NCI-H1417 treated with DMSO at 0.1 percent for 48 hours (cell line): ENCODE measurements around the gene PPP1R12C.
"Not testable (repeated sequence)": the region's sequence is repeated elsewhere in the genome, so short reads cannot be mapped to it uniquely, and the experiment has no call there.

ENCODE experiments used
- DNase-seq: peaks from one replicate; lab custom pipeline; 2025; lab: John Stamatoyannopoulos, UW

PPP1R12C gene

DNA sequence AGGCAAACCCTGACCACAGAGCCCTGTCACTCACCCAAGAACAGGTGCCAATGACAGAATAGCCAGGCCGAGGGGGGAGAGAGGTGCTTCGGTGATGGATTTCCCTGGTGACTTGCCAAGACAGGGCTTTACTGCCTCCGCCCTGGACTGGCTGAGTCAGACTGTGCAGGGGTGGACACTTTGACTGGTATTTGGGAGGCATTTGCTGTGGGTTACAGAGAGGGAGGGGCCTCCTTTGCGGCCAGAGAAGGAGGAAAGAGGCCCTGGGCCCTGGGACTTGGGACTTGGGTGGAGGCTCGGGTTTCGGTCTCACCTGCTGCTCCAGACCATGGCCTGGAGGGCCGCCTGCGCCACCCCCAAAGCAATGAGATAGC is 46.3 kb downstream of the PPP1R12C start:
- DNase-seq, result no peak

DNA sequence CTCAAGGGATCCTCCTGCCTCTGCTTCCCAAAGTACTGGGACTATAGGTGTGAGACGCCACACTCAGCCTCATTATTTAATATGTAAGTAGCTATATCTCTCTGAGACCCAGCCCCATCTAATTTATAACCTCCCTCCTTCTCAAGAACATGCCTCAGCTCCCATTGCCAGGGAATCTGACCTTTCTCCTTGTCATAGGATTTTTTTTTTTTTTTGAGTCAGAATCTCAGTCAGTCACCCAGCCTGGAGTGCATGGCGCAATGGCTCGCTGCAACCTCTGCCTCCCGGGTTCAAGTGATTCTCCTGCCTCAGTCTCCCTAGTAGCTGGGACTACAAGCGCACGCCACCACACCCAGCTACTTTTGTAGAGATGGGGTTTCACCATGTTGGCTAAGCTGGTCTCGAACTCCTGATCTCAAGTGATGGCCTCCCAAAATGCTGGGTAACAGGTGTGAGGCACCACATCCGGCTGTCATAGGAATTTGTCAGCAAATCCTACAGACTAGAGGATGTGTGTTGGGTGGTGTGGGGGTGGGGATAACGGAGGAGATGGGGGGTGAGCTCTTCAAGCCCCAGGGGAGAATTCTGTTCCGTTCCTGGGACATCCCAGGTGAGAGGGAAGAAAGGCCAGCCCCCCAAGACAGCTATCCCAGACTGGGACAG is 46.8 kb downstream of the PPP1R12C start:
- no peak for DNase-seq

DNA sequence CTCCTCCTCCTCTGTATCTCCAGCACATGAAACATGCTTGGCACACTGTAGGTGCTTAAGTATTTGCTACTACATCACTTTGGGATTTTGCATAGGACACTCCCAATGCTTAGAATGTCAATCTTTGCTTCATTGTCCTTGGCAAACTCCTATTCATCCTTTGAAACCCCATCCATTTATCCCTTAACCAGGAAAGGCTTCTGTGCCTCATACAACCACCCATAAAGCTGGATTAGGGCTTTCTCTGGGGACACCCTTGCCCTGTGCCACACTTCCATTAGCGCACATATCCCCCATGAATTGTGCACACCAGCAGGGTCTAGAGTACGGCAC is 47.6 kb downstream of the PPP1R12C start:
- DNase-seq, result no peak

DNA sequence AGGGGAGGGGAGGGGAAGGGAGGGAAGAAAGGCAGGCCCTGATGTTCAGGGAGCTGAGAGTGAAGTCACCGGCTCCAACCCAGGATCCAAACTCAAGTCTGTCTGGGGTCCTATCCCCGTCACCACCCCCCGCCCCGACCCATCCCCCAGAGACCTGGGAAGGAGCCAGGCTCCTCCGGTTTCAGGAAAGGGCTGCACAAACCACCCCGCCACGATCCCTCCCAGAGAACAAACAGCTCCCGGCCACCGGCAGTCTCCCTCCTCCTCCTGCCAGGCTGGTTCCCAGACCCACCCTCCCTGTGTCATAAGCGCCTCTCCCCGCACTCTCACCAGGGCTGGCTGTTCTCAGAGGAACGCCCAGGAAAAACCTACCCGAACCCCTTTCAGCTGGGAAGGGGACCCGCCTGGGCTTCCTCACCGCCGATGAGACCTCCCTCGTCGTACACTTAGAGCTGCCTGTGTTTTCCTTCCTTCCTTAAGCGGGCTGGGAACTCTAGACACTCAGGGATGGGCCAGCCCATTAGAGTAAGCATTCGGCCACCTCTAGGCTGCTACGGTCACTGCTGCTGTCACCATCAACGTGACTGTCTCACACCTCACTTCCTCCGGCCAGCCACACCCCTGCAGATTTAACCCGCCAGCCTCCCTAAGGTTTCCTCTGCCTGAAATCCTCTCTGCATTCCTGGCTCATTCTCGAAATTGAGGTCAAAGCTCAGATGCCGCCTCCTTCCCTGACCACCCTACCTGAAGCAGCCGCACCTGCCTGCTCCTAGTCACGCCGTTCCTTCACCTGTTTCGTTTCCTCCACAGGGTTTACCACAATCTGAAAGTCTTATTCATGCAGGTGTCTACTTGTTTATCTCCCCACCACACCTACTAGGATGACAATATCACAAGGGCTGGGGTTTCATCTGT is 48.2 kb downstream of the PPP1R12C start:
- DNase-seq, result no peak

DNA sequence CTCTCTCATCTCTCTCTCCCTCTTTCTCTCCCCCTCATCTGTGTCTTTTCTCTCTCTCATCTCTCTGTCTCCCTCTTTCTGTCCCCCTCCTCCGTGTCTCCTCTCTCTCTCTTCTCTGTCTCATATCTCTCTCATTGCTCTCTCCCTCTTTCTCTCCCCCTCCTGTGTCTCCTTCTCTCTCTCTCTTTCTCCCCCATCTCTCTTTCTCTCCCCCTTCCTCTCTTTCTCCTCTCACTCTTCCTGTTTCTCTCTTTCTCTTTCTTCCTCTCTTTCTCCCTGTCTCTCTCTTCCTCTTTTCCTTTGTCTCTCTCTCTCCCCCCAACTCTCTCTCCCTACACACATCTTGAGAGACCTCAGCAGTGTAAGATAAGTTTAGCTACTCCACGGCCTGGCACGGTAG is 49.6 kb downstream of the PPP1R12C start:
- DNase-seq, result no peak

DNA sequence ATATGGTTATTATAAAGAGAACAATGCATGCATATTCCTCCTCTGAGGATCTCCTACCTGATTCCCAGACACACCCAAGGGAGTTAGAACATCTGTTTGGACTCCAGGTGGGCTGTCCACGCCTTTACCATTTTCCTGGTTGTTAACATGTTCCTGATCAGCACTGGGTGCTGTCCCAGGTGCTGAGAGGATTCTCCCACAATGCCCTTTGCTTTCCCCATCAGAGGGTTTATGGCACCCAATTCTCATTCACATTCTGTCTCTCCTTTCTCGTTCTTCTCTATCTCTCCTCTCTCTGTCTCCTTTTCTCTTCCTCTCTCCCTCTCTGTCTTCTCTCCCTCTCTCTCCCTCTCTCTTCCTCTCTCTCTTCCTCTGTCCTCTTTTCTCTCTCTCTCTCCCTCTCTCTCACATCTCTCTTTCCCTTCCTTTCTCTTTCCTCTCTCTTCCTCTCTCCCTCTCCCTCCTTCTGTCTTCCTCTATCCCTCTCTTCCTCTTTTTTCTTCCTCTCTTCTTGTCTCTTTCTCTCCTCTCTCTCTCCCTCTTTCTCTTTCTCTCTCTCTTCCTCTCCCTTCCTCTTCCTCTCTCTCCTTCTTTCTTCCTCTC is 51.2 kb downstream of the PPP1R12C start:
- no peak for DNase-seq

DNA sequence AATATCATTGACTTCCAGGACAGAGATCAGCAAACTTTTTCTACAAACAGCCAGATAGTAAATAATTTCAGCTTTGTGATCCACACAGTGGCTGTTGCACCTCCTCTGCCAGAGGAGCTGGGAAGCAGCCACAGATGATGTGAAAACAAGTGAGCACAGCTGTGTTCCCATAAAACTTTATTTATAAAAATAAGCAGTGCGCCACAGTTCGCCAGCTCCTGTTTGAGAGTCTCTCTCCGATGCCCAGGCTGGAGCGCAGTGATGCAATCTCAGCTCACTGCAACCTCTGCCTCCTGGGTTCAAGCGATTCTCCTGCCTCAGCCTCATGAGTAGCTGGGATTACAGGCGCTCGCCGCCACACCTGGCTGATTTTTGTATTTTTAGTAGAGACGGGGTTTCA is 51.9 kb downstream of the PPP1R12C start:
- not testable (repeated sequence) for DNase-seq

DNA sequence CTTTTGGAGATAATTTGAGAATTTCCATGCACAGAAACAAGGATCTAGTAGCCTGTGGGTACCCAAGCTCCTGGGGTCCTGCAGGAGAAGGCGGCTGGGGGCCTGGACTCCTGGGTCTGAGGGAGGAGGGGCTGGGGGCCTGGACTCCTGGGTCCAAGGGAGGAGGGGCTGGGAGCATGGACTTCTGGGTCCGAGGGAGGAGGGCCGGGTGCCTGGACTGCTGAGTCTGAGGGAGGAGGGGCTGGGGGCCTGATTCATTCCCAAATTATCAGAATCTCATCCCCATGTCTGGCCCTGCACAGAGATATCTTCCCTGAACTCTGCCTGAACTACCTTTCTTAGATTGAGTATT is 54.0 kb downstream of the PPP1R12C start:
- DNase-seq, result no peak

DNA sequence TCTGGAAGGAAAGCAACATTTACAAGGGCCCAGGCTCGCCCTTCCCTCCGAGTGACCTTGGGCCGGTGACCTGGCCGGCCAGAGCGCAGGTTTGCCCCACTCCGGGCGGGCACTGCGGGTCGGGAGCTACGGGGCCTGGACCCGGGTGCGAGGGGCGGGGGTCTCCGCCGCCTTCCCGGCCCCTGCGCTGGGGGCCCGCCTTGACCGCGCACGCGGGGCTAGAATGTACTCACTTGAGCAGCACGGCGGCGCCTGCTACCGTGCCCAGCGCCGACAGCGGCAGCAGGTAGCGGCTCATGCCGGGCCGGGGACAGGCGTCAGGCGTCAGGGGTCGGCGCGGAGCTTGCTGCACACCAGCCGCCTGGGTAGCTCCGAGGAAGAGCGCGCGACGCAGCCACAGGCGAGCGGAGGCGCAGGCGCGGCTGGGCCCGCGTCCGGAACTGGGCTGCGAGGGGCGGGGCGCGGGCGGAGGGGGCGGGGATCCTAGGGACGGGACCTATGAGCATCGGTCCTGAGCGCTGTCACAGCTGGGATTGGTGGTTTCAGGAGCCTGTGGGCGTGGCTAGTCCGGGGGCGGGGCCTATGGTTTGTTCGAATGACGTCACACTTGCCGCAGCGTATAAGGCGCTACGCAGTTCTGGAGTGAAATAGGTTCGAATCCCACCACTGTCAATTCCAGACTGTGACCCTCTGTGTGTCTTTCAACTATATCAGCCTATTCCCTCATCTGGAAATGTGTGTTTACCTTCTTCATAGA is 54.5 kb downstream of the PPP1R12C start, which contains the start of gene RDH13:
RDH13 (minus strand) TSS at position 414 of the 757 bp plus-strand sequence; CDS start at position 298, 116 bp downstream.
- DNase-seq, result peak; percentile 71

DNA sequence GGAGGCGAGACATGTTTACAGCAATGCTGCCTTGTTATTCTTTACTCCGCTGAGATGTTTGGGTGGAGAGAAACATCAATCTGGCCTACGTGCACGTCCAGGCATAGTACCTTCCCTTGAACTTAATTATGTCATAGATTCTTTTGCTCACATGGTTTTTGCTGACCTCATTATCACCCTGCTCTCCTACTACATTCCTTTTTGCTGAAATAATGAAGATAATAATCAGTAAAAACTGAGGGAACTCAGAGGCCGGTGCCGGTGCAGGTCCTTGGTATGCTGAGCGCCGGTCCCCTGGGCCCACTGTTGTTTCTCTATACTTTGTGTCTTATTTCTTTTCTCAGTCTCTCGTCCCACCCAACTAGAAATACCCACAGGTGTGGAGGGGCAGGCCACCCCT is 57.1 kb downstream of the PPP1R12C start:
- DNase-seq, result not testable (repeated sequence)

DNA sequence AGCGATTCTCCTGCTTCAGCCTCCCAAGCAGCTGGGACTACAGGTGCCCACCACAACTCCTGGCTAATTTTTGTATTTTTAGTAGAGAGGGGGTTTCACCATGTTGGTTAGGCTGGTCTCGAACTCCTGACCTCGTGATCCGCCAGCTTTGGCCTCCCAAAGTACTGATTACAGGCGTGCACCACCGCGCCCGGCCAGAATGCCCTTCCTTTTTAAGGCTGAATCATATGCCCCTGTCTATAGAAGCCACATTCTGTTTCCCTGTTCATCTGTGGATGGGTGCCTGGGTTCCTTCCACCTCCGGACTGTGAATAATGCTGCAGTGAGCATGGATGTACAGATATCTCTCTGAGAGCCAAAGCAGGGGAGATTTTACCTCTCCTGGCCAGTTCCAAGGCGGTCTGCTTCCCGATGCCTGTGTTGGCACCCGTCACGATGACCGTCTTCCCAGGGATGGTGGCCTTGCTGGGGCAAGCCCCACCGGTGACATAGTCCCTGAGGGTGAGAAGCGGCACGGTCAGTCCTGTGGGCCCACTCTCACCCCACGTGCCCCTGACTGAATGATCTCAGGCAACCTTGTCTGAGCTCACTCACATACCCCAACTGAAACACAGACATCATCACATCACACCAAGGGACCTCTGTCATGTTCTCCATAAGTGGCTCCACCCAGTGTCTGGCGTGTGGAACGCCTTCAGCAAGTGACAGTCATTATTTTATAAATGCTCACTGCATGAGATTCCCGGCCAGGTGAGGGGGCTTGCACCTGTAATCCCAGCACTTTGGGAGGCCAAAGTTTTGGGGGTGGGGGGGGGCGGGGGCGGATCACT is 58.4 kb downstream of the PPP1R12C start:
- DNase-seq, result no peak

DNA sequence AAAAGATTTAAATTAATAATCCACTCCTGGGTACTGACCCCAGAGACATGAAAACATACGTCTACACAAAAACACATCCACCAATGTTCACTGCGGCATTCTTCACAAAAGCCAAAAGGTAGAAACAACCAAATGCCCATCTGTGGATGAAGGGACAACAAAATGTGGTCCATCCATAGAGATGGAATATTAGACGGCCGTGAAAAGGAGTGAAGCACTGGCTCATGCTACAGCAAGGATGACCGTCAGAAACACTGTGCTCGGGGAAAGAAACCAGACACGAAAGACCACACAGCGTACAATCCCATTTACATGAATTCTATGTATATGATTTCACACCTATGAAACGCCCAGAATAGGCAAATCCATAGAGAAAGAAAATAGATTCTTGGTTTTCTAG is 60.6 kb downstream of the PPP1R12C start:
- no peak for DNase-seq

DNA sequence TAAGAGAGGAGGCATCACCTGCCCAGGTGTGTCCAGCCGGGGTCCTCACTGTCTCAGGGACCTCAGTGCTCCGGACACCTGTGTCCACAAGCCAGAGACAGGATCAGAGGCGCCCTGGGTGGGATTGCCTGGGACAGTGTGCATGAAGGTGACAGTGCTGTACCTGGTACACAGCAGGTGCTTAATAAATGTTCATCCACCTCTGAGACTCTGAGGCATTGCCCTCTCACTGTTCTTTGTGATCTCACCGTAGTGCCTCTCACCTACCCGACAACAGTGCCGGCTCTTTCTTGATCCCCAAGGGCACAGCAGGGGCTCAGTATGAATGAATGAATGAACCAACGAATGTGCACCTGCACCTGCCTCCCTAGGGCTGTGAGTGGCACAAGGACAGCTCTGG is 63.7 kb downstream of the PPP1R12C start:
- no peak for DNase-seq

DNA sequence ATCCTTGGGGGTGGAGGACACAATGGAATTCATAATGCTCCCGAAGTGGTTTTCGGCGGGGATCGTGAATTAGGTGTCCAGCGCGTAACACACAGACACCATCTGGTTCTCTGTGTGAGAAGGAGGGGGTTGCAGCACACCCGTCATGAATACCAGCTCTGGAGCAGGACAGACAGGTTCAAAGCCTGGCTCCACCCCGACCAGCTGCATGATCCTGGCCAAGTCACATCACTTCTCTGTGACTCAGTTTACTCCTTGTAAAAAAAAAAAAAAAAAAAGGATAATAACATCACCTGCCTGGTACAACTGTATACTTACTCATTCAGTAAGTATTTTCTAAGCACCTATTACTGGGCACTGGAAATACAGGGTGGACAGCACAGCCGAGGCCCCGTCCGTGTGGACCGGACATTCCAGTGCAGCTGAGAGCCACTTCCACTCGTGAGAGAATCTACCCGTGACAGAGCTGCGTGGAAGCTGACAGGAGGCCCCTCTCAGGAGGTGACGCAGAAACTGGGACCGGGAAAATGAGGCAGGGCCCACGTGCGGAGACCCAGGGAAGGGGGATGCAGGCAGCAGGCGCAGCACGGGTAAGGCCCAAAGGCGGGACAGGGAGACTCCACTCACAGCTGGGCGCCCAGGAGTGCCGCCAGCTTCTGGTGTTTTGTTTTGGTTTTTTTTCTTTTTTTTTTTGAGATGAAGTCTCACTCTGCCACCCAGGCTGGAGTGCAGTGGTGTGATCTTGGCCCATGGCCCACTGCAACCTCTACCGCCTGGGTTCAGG is 66.5 kb downstream of the PPP1R12C start:
- no peak for DNase-seq

DNA sequence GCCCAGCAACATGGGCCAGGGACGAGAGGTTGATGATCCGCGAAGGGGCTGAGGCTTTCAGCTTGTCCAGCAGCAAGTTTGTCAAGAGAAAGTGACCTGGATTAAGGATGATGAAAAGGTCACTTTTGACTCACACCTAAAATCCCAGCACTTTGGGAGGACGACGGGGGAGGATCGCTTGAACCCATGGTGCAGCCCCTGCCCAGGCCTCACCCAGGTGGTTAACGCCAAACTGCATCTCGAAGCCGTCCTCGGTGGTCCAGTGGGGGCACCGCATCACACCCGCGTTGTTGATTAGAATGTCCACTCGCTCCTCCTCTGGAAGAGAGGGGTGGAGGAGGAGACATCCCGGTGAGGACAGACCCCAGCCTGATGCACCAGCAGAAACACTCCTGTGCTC is 69.0 kb downstream of the PPP1R12C start:
- no peak for DNase-seq

DNA sequence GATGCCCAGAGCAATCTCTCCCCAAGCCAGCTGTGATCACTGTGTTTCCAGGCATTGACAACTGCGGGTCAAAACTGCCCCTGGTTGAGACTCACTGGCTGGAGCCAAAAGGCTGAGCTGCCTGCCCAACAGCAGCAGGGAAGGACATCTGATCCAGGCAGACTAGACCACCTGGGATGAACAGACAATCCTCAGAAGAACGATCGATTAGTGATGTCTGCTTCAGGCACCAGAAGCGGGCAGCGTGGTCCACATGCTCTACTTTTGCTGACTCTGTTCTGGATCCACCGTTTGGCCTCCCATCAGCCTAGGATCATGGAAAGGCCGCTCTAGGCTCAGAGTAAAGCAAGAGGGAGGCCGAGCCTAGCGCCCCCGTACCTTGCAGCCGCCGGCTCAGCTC is 69.5 kb downstream of the PPP1R12C start:
- no peak for DNase-seq

DNA sequence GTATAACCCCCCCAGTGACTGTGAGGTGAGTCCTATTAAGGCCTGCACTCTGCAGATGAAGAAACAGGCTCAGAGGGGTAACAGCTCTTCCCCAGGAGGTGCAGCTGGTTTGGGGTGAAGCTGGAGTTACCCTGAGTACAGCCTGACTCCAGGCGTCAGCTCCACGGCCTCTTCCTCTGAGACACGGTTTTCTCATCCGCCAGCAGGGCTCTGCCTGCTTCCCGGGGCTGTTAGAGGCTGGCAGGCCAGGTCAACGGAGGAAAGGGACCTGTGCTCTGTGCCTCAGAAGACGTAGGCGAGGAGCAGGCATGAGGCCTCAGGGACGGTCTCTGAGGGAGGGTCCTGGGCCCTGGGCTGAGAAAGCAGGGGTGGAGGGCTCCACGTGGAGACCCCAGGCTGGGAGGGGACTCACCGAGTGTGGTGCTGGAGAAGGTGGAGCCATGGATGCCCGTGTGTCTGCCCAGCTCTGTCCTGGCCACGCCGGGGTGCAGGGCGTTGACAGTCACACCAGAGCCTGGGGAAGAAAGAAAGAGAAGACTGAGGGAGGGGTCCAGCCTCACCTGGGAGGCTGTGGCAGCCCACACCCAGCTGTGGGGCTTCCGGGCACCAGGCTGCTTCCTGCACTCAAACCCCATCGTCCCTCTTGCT is 70.3 kb downstream of the PPP1R12C start:
- DNase-seq, result no peak

DNA sequence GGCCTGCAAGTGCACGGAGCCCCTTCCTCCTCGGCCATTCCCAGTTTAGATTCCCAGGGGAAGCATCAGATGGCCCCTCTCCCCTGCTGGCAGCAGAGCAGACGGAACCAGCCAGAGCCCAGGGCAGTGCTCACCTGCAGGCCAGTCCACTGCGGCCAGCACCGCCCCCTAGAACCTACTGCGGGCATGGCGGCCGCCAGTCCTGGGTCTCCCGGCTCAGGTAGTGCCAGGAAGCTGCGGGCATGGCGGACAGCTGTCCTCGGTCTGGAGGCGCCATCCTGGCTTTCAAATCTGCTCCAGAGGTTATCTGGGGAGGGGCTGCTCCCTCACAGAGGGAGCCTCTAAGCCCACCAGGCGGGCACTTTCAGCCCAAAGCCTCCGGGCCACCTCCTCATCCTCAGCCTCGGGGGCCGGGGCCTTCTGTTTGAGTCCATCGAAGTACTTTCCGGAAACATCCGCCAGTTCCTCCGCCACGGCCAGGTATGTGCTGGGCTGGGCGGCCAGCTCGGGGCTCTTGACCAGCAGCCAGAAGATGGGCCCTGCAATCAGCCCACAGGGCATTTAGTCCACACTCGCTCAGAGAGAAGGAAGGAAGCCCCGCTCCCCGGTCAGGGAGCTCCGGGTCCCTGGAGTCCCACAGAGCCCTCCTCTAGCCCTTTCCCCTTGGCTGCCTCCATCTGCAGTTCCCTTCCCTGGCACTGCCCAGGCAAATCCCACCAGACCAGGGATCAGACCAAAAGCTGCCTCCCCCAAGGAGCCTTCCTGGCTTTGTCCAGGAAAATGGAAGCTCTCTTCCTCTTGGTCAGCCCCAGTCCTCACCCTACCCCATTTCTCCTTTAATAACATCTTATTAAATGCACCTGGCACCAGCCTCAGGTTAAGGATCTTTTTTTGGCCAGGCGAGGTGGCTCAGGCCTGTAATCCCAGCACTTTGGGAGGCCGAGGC is 72.4 kb downstream of the PPP1R12C start:
- no peak for DNase-seq

DNA sequence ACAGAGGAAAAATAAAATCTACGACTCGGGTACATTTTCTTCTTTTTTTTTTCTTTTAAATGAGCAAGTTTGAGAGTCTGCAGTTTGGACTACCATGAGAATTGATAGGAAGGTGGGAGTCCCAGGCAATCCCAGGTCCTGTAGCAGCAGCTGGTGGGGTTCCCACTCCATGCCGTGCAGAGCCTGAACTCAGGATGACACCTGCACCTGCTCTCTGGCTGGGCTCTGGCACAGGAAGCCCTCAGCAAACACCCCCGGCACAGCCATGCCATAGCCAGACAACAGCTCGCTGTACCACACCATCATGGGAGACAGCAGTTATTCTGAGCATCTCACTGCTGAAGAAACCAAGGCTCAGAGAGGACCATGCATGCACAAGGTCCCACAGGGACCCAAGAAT is 73.2 kb downstream of the PPP1R12C start:
- no peak for DNase-seq
